HG03342 (cell line): ENCODE results near the gene PEA15.

Experiments used
- ATAC-seq: cut with Tn5 transposase; IDR thresholded peaks from one replicate; pipeline ENCODE4 v1.9.1; 2021; ENCODE audit warnings: mild to moderate bottlenecking, moderate library complexity; ENCODE audit not compliant: unreplicated experiment

Gene PEA15

DNA sequence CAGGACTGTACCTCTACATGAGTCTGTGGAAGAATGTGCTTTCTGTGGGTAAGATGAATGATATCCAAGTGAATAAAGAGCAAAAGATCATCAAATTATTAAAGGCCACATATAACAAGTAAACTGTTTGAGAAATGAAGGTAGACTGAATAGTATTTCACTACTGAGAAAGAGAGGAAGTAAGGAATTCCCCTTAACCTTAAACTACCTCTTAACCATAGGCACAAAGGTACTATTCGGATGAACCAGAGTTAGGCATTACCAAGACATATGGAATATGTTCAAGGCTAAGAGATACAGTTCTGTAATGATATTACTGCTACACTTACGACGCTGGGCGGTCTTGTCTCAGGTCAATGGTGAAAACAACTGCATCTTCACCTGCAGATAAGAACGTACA is 31.6 kb downstream of the PEA15 start:
- ATAC-seq: no peak

DNA sequence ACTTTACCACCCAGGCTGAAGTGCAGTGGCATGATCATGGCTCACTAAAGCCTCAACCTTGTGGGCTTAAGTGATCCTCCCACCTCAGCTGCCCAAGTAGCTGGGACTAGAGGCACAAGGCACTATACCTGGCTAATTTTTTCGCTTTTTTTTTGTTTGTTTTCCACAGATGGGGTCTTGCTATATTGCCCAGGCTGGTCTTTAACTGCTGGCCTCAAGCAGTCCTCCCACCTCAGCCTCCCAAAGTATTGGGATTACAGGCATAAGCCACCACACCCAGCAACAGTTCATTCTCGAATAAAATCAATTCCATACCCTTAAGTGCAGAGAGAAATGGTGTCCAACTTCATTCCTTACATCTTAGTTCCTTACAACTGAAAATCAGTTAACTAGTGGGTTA is 32.4 kb downstream of the PEA15 start:
- ATAC-seq: no peak

DNA sequence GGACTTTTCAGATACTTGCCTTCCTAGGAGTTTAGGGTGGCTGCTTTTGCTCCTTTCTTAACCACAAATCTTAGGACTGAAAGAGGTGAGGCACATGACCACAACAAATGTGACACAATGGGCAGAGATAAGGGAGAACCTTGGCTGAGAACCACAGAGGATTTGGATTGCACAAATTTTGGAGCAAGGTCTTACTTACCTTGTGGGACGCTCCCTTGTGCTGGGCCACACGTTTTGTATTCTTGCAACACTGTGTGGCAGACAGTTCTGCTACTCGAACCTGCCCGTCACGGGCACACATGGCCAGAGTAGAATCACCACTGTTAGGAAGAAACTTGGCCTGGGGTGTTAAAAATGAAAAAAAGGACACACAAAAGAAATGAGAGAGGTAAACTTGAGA is 33.2 kb downstream of the PEA15 start:
- no peak for ATAC-seq

DNA sequence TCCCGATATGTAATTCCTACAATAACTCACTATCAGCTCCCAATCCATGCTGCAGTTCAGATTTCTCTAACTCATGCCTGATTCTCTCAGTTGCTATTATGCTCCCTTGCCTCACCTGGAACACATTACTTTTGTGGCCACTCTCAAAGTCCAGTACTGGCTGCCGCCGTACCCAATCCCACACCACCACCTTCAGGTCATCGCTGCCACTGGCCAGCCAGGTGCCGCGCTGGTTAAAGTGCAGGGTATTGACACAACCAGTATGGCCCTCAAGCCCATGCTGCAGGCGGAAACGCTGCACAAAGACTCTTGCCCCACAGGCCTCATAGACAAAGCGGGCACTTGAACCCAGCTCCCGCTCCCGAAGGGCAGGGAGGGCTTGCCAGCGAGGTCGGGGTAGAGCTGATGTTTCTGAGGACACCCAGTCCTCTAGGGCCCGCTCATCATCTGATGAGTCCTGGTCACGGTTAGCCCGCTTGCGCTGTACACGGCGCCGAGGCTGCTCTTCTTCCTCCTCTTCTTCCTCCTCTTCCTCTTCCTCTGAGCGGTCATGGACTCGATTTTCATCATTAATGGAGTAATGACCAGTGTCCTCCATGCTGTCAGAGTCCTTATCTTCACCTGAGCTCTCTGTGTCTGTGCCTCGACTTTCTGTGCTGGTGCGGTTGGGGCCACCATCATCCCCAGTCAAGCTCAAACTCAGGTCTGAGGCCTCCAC is 34.6 kb downstream of the PEA15 start:
- ATAC-seq: no peak

DNA sequence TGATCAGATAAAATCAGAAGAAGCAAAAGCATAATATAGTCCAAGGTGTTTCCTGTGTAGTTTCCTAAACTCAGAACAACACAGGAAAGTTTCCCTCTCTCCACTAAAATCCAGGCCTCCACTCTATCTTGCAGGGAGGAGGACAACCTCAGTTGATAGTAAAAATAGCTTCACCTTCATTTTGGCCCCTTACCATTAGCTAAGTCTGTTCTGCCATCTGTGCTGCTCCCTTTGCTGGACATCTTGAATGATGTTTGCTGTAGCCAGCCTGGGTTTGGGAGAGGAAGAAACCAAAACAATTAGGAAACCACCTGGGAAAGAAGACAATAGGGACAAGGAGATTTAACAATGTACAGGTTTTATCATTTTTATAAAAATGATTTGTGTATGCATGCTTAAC is 38.6 kb downstream of the PEA15 start:
- no peak for ATAC-seq

DNA sequence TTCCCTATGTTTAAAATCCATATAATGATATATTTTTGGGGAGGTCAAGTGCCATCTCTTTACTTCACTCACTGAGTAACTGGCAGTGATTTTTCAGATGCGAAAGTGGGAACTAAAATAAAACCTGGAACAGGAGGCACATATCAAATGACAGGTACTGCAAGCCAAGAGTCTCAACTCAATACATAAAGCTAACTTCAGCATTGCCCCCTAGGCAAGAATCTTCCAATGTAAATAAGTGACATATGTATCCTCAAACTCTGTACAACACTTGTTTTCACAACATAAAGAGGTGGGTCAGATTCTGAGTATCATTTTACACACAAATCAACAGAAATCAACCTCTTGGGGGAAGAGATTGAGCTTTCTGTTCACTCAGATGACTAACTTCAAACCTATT is 39.0 kb downstream of the PEA15 start:
- ATAC-seq: no peak

DNA sequence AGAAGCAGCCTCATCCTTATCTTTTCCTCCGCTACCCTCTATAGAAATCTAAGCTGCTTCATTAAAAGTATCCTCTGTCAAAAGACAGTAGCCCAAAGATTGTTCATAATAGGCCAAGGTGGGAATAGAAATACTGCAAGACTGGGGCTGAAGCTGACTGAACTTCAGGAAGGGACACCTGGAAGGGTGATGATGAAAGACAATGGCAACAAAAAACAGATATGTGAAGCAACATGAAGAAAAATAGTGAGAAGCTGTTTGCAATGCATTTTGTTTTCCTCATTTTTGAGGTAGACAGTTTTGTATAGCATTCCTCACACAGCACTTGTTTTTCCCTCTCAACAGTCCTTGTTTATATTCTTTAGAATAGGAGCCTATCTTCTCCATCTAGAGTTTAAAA is 40.2 kb downstream of the PEA15 start:
- ATAC-seq: no peak

DNA sequence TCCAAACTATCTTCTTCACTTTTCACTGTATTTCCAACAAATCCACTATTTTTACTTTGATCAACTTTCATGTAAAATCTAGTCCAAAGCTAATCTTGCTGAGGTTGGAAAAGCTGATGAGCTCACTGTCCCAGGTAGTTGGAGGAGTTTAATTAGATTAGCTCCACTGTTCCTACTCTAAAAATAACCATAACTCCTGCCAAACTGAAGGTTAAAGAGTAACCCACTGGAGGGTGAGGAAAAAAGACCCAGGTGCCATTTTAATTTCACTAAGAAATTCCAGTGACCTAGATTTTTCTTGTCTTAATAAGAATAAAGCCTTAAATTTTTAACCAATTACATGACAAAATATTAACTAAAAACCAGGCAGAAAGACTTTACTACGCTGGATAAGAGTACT is 41.9 kb downstream of the PEA15 start:
- no peak for ATAC-seq

DNA sequence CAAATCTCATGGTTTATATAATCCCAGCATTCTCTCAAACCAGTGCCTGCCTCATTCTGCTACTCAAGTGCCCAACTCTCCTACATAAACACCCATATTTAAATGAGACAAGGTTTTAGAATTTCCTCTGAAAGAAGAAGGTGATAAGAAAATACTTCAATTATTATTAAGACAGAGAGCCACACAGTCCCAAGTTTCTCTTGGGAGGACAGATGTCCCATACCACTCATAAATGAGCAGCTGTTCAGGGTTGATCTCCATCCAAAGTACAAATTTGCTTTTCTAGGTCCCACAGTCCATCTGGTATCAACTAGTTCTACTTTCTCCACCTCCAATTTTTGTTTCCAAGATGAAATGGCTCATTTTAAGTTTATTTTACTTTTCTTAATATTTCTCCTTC is 45.8 kb downstream of the PEA15 start:
- ATAC-seq: no peak

DNA sequence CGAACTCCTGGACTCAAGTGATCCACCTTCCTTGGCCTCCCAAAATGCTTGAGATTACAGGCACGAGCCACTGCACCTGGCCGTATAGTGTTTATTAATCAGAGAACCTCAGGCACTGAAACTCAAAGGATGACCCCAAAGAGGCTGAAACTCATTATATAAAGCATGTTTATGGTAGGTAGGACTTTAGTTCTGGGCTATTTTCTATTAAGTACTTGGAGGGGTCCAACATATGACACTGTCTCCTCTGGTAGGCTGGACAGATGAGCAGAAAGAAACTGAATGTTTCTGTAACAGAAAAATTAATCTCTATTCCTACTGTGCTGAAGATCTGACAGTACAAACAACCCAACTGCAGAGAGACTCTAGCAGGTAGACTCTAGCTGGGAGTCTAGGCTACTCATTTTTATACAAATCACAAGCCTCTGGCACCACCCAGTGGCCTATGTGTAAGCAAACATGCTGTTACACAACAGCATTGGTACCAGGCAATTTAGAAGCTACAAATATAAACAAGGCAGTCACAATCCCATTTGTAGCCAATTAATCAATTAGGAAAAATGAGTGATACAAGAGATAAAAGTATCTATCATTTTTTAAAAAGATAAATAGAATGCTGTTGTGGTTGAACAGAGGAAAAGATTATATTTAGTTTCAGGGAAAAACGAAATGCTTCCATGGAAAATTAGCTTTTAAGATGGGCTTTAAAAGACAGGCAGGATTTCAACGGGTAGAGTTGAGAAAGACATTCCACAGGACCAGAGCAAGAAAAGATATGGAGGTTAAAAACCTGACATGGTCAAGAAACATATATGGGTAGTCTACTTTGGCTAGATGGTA is 46.7 kb downstream of the PEA15 start:
- peak; percentile 78 for ATAC-seq

DNA sequence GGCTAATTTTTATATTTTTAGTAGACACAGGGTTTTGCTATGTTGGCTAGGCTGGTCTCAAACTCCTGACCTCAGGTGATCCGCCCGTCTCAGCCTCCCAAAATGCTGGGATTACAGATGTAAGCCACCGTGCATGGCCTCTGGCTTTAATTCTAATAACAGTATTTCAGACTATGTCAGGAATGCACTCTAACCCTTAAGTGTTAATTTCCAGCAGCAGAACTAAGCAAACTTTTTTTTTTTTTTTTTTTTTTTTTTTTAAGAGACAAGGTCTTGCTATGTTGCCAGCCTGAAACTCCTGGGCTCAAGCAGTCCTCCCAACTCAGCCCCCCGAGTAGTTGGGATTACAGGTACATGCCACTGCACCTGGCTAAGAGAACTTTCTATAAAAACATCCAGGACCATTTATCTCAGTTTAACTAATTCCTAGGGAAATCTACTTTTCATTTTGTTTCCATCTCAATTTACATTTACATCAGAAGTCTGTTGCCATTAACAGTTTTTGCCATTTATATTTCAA is 50.7 kb downstream of the PEA15 start:
- no peak for ATAC-seq

DNA sequence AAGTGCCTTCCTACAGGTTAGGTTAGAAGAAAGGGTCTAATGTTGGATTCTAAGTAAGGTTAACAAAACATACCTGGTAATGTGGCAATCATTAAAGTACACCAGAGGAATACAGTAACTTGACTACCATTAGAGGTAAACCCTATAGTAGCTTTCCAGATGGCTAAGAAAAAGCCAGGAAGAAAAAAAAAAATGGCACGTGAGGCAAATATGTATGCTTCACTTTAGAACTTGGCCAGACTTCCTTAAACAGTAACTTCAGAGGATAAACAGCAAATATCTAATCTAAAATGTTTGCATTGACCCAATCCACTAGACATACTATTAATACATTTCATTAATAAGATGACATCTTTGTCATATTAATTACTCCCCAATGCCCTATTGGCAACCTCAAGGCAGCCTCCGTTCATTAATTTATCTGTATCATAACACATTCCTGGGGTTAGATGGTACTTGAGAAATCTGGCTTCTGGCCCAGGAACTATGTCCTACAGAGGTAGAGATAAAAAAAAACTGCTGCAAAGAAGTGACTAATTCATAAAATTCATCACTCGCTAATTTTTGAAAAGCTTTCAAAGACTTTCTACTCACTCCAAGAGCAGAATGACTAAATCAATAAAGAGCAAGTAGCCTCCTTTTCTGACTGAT is 51.3 kb downstream of the PEA15 start:
- ATAC-seq: no peak

DNA sequence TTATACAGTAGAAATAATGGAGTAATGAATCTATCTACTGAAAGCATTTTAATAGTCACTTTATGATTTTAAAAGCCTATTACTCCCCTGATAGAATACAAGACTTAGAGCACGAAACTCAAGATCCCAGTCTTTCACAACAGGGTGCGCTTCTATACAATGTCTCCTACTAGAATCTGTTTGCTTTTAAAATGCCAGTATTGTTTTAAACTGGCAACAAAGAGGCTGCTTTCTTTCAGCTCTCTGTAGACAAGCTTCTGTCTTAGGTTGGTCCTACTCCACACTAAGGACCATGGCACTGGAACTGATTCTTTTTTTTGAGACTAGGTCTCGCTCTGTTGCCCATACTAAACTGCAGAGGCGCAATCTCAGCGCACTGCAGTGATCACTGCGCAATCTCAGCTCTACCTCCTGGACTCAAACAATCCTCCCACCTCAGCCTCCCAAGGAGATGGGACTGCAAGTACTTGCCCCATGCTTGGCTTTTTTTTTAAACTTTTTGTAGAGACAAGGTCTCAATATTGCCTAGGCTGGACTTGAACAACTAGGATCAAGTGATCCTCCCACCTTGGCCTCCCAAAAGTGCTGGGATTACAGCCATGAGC is 52.3 kb downstream of the PEA15 start:
- ATAC-seq: no peak

DNA sequence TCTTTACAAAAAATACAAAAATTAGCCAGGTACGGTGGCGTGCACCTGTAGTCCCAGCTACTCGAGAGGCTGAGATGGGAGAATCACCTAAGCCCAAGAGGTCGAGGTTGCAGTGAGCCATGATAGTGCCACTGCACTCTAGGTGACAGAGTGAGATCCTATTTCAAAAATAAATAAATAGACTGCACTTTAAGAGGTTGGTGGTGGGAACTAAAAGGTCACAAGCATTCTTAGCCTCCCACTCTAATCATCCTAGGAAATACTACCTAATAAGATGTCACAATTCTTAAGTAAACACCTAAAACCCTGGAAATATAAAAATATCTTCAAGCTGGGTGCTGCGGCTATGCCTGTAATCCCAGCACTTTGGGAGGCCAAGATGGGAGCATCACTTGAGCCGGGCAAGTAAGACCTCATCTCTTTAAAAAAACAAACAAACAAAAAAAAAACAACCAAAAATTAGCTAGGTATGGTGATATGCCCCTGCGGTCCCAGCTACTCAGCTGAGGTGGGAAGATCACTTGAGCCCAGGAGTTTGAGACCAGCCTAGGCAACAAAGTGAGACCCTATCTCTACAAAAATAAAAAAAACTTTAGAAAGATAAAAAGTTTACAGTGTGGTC is 53.1 kb downstream of the PEA15 start:
- no peak for ATAC-seq

DNA sequence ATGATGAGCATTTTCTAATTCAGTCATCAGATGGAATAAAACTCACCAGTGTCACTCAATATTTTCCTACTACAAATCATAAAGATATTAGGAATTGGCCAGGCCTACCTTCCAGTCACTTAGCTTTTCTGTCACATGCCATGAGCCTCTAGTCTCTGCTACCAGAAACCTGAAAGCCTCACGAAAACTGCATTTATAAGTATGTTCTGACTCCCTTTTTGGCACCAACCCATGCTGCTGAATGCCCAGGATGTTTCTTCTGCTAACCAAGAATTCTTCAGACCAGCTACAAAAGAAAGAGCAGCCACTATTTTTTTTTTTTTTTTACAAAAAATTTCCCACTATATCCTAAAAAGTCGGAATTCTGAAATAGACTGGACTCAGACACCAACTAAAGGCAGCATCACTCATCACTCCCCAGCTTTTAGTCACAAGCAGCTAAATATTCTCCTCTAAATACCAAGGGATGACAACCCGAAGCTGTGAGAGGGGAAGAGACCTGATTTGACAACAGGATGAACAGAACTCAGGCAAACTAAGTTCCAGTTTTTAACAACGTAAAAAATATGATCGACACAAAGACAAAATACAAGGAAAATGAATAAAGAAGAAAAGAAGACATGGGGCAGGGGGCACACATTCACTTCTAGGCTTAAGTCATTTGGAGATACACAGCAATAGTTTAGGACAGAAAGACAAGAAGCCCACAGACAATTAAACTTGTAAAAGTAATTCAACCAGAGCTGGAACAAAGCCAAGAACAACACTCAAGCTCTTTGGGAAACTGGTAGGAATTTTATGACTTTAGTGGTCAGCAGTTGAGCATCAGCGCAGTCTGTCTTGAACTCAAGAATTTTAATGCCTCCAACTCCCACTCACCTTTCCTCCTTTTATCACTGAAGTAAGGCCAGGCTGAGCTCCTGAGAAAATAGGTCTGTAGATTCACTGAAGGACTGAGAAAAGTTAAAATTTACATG is 55.5 kb downstream of the PEA15 start:
- ATAC-seq: no peak

DNA sequence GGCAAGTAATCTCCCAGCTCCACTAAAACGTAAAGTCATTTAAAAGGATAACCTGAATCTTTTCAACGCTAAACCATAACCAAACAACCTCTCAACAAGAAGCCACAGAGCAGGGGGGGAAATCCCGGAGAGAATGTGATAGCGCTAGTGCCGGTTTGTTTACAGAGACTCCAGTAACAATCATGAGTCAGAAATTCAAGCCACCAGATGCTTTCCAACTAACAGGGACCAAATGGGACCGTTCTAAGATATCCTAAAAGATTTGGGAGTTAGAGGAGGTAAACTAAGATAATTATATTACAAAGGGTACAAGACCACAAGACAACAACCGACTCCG is 56.3 kb downstream of the PEA15 start:
- ATAC-seq: peak; percentile 39

DNA sequence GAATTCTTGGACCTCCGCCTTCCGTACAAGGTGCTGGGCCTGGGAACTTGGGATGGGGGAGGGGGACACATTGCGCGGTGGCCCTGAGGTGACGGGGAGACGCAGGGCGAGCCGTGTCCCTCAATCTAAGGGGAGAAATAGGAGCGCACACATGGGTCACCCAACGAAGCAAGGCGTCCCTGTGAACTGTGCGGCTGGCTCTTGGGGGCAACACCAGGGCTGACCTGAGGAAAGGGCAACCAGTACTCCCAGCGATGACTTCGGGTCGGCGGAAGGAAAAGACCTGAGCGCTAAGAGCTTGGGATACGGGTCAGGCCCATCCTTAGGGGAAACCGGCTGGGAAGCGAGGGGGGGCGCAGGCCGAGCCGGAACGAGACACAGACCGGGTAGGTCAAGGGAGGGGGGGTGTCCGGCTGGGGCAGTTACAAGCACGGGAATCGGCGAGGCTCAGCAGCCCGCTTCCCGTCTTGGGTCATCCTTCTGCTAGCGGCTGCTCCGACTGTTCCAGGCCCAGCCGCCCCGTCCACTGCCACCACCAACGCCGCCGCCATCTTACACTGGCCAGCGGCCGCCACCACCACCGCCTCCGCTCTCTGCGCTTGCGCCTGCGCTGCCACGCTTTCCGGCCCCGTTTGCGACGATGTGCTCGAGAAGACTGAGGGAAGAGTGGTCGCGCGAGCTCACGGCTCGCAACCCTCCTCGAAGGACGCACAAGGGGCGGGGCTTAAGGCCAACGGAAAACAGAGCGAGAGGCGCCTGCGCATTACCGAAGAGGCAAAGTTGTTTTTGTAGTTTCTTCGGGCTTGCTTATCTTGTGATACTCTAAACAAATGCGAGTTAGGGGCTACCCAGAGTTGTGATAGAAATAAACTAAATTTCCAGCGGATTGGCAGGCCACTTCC is 57.0 kb downstream of the PEA15 start, which contains the start of gene DCAF8:
Gene DCAF8 (minus strand): TSS at position 657 of the 902 bp plus-strand sequence. CDS start 18,541 bp downstream, outside the sequence.
- ATAC-seq: peak; percentile 75

DNA sequence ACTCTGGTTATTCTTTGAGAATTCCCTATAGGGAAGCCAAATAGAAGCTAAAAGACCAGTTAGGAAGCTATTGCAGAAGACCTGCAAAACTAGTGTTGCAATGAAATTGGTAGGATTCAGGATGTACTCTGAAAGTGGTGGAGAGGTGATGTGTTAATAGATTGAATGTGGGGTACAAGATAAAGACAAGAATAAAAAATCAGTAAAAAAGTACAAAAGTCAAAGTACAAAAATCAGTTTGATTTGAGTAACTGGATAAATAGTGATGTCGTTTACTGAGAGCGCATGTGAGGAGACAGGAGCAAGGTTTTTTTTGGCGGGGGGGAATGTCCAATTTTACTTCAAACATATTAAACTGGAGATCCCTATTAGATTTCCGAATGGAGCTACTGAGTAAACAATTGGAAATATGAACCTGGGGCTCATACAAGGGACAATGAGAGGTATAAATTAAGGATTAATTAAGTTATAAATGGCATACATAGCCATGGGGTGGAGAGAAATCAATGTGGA is 59.7 kb downstream of the PEA15 start:
- no peak for ATAC-seq
